Mucosa of descending colon (tissue), 3 donors: ENCODE results near the gene GALNT10. TPM values are rescaled to one million over a fixed set of nuclear protein-coding genes. Genes with fewer than 3 reads are reported as not detected.

Experiments used
- ATAC-seq: fragments of 200-7000 bp; cut with Tn5 transposase; one replicate; pipeline ENCODE4 v1.9.1; 2020; ENCODE audit warnings: mild to moderate bottlenecking, moderate library complexity
- DNase-seq, 3 donors: peaks; one replicate each; pipeline ENCODE4 v3.0.0-alpha.2; 2020
- H3K36me3 ChIP-seq: fragments of 200-600 bp; one replicate; pipeline ENCODE4 v1.8.0; 2021; ENCODE audit warnings: low read depth, mild to moderate bottlenecking
- H3K4me1 ChIP-seq: fragments of 200-600 bp; one replicate; pipeline ENCODE4 v1.8.0; 2021; ENCODE audit warnings: low read depth, mild to moderate bottlenecking
- H3K4me3 ChIP-seq: fragments of 200-600 bp; one replicate; pipeline ENCODE4 v1.8.0; 2021; ENCODE audit warnings: mild to moderate bottlenecking
- H3K9me3 ChIP-seq: fragments of 200-600 bp; one replicate; pipeline ENCODE4 v1.8.0; 2021; ENCODE audit warnings: mild to moderate bottlenecking
- intact Hi-C, 2 donors: fragments of 100-400 bp; cut with DNase I in 1 of 2; cut with micrococcal nuclease in 1 of 2; formaldehyde crosslinking; loops; one replicate each; pipeline versions ENCODE4 v1.11.0 to v1.11.1; 2022; cut with DNase I, micrococcal nuclease
- total RNA-seq, 3 donors: library from RNA; stranded (reverse); fragmentation: NEBNext Ultra II Directional in 2 of 3; extraction: Animal tissue kit (Norgen Biotek cat#: 25700) in 2 of 3; gene quantifications; one replicate each; pipeline versions ENCODE4 v1.2.1 to v1.2.4, GENCODE V29; 2021 to 2023
- TF ChIP-seq, protein P1 (sequence below): fragments of 200-600 bp; IDR thresholded peaks from one replicate; pipeline ENCODE4 v1.8.0; 2022; ENCODE audit warnings: antibody characterized with exemption, mild to moderate bottlenecking
- donor health status: DM: no; HTN: no; CAD: no; lungs with moderate emphysema.
- donor health status: DM: no; HTN: no; CAD: no.
- donor health status: DM: no; HTN: yes; CAD: no.

The GALNT10 gene
- total RNA-seq, 3 donors from 2014 or later = 38.5 to 51.5 (median 41.4) TPM

DNA sequence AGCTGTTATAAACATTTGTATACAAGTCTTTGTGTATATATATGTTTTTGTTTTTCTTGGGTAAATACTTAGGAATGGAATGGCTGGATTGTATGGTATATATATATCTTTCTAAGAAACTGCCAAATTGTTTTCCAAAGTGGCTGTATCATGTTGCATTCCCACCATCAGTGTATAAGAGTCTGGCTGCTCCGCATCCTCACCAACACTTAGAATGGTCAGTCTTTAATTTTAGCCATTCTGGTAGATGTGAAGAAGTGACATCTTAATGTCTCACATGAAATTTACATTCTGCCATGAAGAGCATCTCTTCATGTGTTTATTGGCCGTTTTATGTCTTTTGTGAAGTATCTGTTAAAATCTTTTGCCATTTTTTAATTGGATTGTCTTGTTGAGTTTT lies 31.9 kb downstream of the GALNT10 start:
- ATAC-seq (no peak), DNase-seq (no peak)
- intact Hi-C loops = no loop called here
- Histone ChIP-seq H3K4me3 (no peak overlapping the region), H3K9me3 (peaks cover 8% of the 10 kb centered on the region), H3K4me1 (peaks cover 7% of the 10 kb centered on the region), H3K36me3 (no peaks in the 10 kb centered on the region)
- TF ChIP-seq, protein P1, sequence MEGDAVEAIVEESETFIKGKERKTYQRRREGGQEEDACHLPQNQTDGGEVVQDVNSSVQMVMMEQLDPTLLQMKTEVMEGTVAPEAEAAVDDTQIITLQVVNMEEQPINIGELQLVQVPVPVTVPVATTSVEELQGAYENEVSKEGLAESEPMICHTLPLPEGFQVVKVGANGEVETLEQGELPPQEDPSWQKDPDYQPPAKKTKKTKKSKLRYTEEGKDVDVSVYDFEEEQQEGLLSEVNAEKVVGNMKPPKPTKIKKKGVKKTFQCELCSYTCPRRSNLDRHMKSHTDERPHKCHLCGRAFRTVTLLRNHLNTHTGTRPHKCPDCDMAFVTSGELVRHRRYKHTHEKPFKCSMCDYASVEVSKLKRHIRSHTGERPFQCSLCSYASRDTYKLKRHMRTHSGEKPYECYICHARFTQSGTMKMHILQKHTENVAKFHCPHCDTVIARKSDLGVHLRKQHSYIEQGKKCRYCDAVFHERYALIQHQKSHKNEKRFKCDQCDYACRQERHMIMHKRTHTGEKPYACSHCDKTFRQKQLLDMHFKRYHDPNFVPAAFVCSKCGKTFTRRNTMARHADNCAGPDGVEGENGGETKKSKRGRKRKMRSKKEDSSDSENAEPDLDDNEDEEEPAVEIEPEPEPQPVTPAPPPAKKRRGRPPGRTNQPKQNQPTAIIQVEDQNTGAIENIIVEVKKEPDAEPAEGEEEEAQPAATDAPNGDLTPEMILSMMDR = no peak

DNA sequence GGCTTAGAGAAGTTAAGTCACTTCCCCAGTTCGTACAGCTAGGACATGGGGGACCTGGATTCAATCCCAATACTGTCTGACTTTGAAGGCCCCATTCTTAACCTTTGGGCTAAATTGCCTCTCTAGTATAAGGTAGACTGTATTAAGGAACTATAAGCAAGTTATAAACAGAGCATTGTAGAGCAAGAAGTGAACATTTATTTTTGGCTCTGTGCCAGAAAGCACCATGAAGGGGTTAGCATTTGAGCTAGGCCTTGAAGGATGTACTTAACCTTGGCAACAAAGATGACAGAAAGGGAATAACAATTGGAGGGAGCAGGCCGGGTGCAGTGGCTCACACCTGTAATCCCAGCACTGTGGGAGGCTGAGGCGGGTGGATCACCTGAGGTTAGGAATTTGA lies 32.8 kb downstream of the GALNT10 start:
- DNase-seq (no peak), ATAC-seq (no peak)
- intact Hi-C loops = no loop called here
- Histone ChIP-seq H3K36me3 (no peaks in the 10 kb centered on the region), H3K4me1 (peaks cover 7% of the 10 kb centered on the region), H3K9me3 (peaks cover 8% of the 10 kb centered on the region), H3K4me3 (no peak overlapping the region)
- TF ChIP-seq, protein P1 = no peak

DNA sequence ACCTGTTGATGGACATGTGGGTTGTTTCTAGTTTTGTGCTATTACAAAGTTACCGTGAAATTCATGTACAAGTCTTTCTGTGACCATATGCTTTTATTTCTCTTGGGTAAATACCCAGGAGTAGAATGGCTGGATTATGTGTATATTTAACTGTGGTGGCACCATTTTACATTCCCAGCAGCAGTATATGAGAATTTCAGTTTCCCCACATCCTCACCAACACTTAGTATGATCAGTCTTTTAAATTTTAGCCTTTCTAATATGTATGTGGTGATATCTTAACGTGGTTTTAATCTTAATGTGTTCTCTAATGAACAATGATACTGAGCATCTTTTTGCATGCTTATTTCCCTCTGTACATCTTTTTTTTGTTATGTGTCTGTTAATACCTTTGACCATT lies 36.6 kb downstream of the GALNT10 start:
- Histone ChIP-seq H3K4me1 (no peaks in the 10 kb centered on the region), H3K4me3 (no peak overlapping the region), H3K9me3 (peaks cover 8% of the 10 kb centered on the region), H3K36me3 (no peaks in the 10 kb centered on the region)
- ATAC-seq (no peak), DNase-seq (no peak)
- TF ChIP-seq, protein P1 = no peak
- intact Hi-C loops = no loop called here

DNA sequence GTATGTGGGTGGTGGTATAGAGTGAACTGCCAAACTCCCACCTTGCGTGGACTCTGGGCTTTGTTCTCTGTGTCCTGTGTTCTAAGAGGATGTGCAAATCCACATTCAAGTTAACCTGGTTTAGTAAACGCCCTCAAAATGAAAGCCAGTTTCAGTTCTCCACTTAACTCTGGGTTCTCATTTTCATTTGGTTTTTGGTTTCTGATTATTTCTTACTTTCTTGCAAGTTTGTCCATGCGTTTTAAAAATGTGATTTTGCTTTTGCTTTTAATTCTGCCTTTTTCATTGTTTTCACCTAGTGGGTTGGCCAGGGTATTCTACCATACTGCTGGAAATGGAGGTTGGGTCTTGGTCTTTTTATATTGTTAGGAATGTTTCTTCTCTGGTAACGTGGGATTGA lies 38.2 kb downstream of the GALNT10 start:
- no peak for DNase-seq
- ATAC-seq = no peak
- Histone ChIP-seq H3K9me3 (peaks cover 8% of the 10 kb centered on the region), H3K36me3 (no peaks in the 10 kb centered on the region), H3K4me3 (no peak overlapping the region), H3K4me1 (no peaks in the 10 kb centered on the region)
- intact Hi-C loops = no loop called here
- TF ChIP-seq, protein P1 = no peak

DNA sequence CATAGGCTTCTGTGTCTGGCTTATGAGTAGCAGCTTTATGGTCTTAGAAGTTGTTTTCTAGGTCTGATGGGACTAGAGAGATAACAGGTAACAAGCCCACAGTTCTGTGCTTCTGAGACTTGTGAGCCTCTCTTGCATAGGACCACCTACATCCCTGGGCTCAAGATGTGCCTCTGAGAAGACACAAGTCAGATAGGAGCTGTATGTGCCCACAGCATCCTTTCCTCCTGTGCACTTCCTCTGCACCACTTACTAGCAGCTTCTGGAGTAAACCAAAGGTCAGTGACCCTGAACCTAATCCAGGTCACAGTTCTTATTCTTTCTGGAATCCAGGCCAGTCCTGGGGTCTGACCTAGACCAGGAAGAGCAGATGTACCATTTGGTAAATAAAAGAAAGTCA lies 40.0 kb downstream of the GALNT10 start:
- no peak for ATAC-seq

More for the DNA sequence above, 40.0 kb downstream of the GALNT10 start:
- Histone ChIP-seq H3K4me1 (no peaks in the 10 kb centered on the region), H3K4me3 (no peak overlapping the region), H3K9me3 (peaks cover 8% of the 10 kb centered on the region), H3K36me3 (no peaks in the 10 kb centered on the region)
- intact Hi-C loops = no loop called here
- no peak for DNase-seq
- TF ChIP-seq, protein P1 = no peak
